Measurements from ENCODE around the gene PPWD1.
"Not testable (repeated sequence)": the region's sequence is repeated elsewhere in the genome, so short reads cannot be mapped to it uniquely, and the experiment has no call there.

PPWD1 gene
- total RNA-seq: 6.8 to 34.7 (median 20.0) reads per million in 17 experiments

GRCh38 chr5:65562731-65563701 is at the start of gene PPWD1, which contains the start of gene CENPK:
Gene PPWD1 (plus strand): TSS chr5:65563296. CDS start chr5:65563311, 15 bp downstream.
Gene CENPK (minus strand): TSS chr5:65563168. CDS start chr5:65554907, 8,261 bp downstream.
- DNase-seq: peak; percentile 95 to 97 (median 96)

- no peak for DNase-seq
Observed at GRCh38 chr5:65525726-65526125, 37.4 kb upstream of the PPWD1 start.

- no peak for DNase-seq
Observed at GRCh38 chr5:65530904-65531303, 32.2 kb upstream of the PPWD1 start.

- DNase-seq: no peak
Observed at GRCh38 chr5:65535529-65535987, 27.5 kb upstream of the PPWD1 start.

- DNase-seq: no peak
Observed at GRCh38 chr5:65539827-65540226, 23.3 kb upstream of the PPWD1 start.

GRCh38 chr5:65544473-65544872 is 18.6 kb upstream of the PPWD1 start:
- no peak for DNase-seq

DNA sequence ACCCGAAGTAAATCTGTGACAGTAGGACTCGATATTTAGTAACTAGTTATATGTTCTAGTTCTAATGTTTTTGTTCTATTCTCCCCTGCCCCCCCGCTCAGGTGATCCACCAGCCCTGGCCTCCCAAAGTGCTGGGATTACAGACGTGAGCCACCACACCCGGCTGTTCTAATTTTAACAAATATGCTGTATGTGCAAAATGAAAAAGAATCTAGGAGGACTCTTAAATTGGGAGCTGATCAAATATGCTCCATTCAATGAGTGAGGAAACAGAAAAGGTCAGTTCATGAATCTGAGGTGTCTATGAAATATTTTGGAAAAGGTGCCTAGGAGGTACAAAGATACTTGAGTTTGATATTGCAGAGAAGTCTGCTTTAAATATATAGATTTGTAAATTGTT is 17.0 kb upstream of the PPWD1 start:
- DNase-seq: no peak

GRCh38 chr5:65548281-65548680 is 14.8 kb upstream of the PPWD1 start:
- DNase-seq: no peak

- DNase-seq: no peak
Observed at GRCh38 chr5:65553941-65554340, 9.2 kb upstream of the PPWD1 start.

GRCh38 chr5:65555287-65555686 is 7.8 kb upstream of the PPWD1 start:
- DNase-seq: no peak

- no peak for DNase-seq
Observed at GRCh38 chr5:65556181-65556580, 6.9 kb upstream of the PPWD1 start.

GRCh38 chr5:65556718-65557117 is 6.4 kb upstream of the PPWD1 start:
- no peak for DNase-seq

- peak in 2 of 4 experiments; percentile 2 to 7 for DNase-seq
Observed at GRCh38 chr5:65563777-65564176, 681 bp downstream of the PPWD1 start.

GRCh38 chr5:65566505-65566904 is 3.4 kb downstream of the PPWD1 start:
- no peak for DNase-seq

DNA sequence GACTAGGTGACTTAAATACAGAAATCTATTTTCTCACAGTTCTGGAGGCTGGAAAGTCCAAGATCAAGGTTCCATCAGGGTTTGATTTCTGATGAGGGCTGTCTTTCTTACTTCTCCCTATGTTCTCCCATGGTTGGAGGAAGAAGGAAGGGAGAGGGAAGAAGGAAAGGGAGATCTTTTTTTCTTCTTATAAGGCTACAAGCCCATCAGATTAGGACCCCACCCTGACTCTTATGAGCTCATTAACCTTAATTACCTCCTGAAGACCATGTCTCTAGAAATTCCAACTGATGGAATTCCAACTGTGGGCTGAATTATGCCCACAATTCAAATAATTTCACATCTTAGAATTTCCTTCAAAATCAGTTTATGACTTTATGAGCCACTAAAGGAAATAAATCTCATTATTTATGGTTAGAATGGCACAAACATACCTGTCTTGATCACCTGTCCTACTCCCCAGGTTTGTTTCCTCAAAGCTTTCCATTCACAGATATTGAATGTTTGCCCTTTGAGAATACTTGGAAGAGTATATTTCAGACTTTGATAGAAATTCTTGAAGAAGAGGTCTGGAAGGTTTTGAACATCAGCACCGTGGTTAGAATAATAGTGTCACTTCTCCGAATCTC is 7.6 kb downstream of the PPWD1 start:
- no peak for DNase-seq

GRCh38 chr5:65577141-65577540 is 14.0 kb downstream of the PPWD1 start:
- DNase-seq: no peak

GRCh38 chr5:65588694-65589093 is 25.6 kb downstream of the PPWD1 start:
- DNase-seq: no peak

DNA sequence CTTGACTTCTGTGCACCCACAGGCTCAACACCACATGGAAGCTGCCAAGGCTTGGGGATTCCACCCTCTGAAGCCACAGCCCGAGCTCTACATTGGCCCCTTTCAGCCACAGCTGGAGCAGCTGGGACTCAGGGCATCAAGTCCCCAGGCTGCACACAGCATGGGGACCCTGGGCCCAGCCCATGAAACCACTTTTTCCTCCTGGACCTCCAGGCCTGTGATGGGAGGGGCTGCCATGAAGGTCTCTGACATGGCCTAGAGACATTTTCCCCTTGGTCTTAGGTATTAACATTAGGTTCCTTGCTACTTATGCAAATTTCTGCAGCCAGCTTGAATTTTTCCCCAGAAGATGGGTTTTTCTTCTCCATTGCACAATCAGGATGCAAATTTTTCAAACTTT is 38.7 kb downstream of the PPWD1 start:
- DNase-seq: not testable (repeated sequence)

DNA sequence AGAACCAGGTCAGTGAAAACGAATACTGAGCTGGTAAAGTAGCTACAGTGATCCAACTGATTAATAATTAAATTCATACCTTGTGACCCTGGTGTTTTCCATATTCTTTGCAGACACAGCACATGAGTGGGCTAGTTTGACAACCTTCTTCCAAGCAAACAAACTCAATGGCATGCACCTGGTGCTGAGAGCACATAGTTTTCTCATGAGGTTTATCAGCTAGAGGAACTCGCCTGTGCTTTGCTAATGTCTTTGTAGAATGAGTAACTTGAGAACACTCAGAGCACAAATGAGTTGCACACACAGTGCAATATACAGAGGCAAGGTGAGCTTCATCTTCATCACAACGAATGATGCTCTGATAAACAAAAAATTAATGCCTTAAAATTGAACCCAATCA is 48.4 kb downstream of the PPWD1 start:
- DNase-seq: no peak

DNA sequence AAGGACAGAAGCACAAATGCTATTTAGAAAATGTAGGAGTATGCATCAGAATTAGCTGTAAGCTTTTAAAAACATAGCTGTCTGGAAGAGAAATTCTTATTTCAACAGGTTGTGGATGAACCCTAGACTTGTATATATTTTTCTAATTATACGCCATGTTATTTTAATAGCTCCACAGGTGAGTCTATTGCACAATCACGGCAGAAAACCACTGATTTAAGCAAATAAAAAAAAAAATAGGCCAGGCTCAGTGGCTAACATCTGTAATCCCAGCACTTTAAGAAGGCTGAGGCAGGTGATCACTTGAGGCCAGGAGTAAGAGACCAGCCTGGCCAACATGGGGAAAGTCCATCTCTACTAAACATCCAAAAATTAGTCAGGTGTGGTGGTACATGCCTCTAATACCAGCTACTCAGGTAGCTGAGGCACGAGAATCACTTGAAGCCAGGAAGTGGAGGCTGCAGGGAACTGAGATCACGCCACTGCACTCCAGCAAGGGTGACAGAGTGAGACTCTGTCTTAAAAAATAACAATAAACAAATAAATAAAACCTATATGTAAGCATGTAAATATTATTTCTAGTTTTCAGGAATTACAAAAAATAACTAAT is 49.3 kb downstream of the PPWD1 start:
- DNase-seq: no peak

DNA sequence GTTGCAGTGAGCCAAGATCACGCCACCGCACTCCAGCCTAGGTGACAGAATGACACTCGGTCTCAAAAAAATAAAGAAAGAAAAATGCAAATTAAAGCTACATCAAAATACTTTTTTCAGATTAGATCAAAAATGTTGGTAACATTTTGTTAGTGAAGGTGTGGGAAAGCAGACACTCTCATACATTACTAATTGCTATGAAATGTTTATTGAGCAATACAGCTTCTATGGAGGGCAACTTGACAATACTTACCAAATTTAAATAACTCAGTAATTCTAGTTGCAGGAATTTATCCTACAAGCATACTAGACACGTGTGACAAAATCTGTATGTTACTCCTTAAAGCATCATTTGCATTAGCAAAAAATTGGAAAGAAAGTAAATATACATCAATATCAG is 56.9 kb downstream of the PPWD1 start:
- DNase-seq: no peak

DNA sequence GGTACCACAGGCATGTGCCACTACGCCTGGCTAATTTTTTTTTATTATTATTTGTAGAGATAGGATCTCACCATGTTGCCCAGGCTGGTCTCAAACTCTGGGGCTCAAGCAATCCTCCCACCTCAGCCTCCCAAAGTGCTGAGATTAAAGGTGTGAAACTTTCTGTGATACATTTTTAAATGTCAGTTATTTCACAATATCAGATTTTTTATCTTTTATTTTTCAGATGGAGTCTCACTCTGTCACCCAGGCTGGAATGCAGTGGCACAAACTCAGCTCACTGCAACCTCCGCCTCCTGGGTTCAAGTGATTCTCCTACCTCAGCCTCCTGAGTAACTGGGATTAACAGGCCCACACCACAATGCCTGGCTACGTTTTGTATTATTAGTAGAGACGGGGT is 58.9 kb downstream of the PPWD1 start:
- DNase-seq: not testable (repeated sequence)

- no peak for DNase-seq
Observed at GRCh38 chr5:65623482-65623881, 60.4 kb downstream of the PPWD1 start.

Measured in suppressor macrophage (primary cell).